Dendritic cell treated with granulocyte-macrophage colony-stimulating factor and Interleukin-4, amounts not matched to agents 40 ng/mL and 50 ng/mL, for 4 days (primary cell): Measurements from ENCODE around the gene ZBTB16.
A peak's percentile ranks its signal among the peaks of the same experiment; 100 is the strongest.

Source experiments
- H3K27ac Mint-ChIP-seq: one replicate; pipeline ENCODE4 v1.8.0; 2022; ENCODE audit warnings: mild to moderate bottlenecking, mixed read lengths
- H3K27me3 Mint-ChIP-seq: one replicate; pipeline ENCODE4 v1.8.0; 2022; ENCODE audit warnings: mild to moderate bottlenecking, mixed read lengths
- H3K36me3 Mint-ChIP-seq: one replicate; pipeline ENCODE4 v1.8.0; 2022; ENCODE audit warnings: low read depth, mixed read lengths
- H3K4me1 Mint-ChIP-seq: one replicate; pipeline ENCODE4 v1.8.0; 2022; ENCODE audit warnings: low read depth, mixed read lengths
- H3K4me3 Mint-ChIP-seq: one replicate; pipeline ENCODE4 v1.8.0; 2022; ENCODE audit warnings: mild to moderate bottlenecking, moderate library complexity, mixed read lengths
- H3K9me3 Mint-ChIP-seq: one replicate; pipeline ENCODE4 v1.8.0; 2022; ENCODE audit warnings: mixed read lengths
- intact Hi-C: fragments of 100-400 bp; cut with micrococcal nuclease; formaldehyde crosslinking; loops from one replicate; pipeline ENCODE4 v1.15.0; 2022

The ZBTB16 gene

GRCh38 chr11:114254571-114255146, 195.1 kb downstream of the ZBTB16 start:
- H3K27me3 Mint-ChIP-seq, result peaks cover 1% of the 10 kb centered on the region
- intact Hi-C loops, result loop anchor here (5.0 kb wide), 1 partner anchor 97 kb away; no protein-coding TSS in a partner anchor
- no peaks in the 10 kb centered on the region for H3K36me3 Mint-ChIP-seq

GRCh38 chr11:114255289-114255688, 195.8 kb downstream of the ZBTB16 start:
- H3K27ac Mint-ChIP-seq, result no peak overlapping the region
- intact Hi-C loops, result loop anchor here (5.0 kb wide), 1 partner anchor 98 kb away; no protein-coding TSS in a partner anchor
- H3K27me3 Mint-ChIP-seq, result peaks cover 4% of the 10 kb centered on the region
- H3K4me3 Mint-ChIP-seq, result no peak overlapping the region
- H3K4me1 Mint-ChIP-seq, result peaks cover 16% of the 10 kb centered on the region
- H3K9me3 Mint-ChIP-seq, result no peaks in the 10 kb centered on the region
- no peaks in the 10 kb centered on the region for H3K36me3 Mint-ChIP-seq

More at GRCh38 chr11:114254571-114255146, 195.1 kb downstream of the ZBTB16 start:
- no peak overlapping the region for H3K4me3 Mint-ChIP-seq
- no peak overlapping the region for H3K27ac Mint-ChIP-seq
- no peaks in the 10 kb centered on the region for H3K9me3 Mint-ChIP-seq
- H3K4me1 Mint-ChIP-seq, result peaks cover 10% of the 10 kb centered on the region

DNA sequence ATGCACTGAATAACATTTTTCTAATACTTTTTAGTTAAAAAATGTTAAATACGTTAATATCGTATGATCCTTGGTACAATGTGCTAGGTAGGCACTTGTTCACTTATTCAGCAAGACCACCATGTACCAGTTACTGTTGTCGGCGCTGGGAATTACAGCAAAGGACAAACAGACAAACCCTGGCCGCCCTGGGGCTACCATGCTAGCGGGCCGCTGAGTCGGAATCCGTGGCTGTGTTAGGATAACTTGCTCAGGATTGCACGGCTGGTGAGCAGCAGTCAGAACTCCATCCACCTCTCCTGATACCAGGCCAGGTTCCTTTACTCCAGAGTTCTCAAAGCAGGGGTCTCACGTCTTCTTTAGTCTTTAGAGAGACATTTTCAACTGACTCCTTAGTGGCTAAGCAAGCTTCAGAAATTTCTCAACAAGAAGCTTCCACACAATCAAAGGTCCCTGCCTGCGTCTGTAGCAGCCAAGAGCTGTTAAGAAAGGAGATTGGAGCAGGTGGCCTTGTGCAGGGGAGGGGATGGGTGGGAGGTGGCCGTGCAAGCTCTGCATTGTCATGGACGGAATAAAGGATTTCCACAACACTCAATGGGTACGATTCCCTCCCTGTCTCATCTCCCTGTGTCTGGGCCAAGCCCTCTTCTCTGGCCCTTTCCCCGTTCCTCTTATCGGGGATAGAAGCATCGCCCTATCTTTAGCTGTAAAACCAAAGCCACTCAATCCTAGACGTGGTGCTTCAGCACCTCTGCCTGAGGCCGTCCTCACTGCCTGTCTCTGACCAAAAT, 196.9 kb downstream of the ZBTB16 start:
- Mint-ChIP-seq H3K27me3 (peaks cover 4% of the 10 kb centered on the region), H3K36me3 (no peaks in the 10 kb centered on the region), H3K9me3 (no peaks in the 10 kb centered on the region), H3K4me1 (peaks cover 18% of the 10 kb centered on the region), H3K4me3 (no peak overlapping the region), H3K27ac (no peak overlapping the region)
- intact Hi-C loops, result loop anchor here (5.0 kb wide), 1 partner anchor 99 kb away; no protein-coding TSS in a partner anchor

GRCh38 chr11:114256967-114257286, 197.4 kb downstream of the ZBTB16 start:
- H3K4me1 Mint-ChIP-seq, result peaks cover 18% of the 10 kb centered on the region
- no peak overlapping the region for H3K4me3 Mint-ChIP-seq
- no peaks in the 10 kb centered on the region for H3K9me3 Mint-ChIP-seq
- intact Hi-C loops, result loop anchor here (5.0 kb wide), 1 partner anchor 100 kb away; no protein-coding TSS in a partner anchor
- no peaks in the 10 kb centered on the region for H3K36me3 Mint-ChIP-seq
- peaks cover 4% of the 10 kb centered on the region for H3K27me3 Mint-ChIP-seq
- H3K27ac Mint-ChIP-seq, result no peak overlapping the region

- Mint-ChIP-seq H3K27me3 (peaks cover 4% of the 10 kb centered on the region), H3K36me3 (no peaks in the 10 kb centered on the region), H3K27ac (no peak overlapping the region), H3K9me3 (no peaks in the 10 kb centered on the region), H3K4me1 (peaks cover 18% of the 10 kb centered on the region), H3K4me3 (no peak overlapping the region)
- intact Hi-C loops, result loop anchor here (5.0 kb wide), 1 partner anchor 101 kb away; no protein-coding TSS in a partner anchor
These were observed 198.4 kb downstream of the ZBTB16 start for GRCh38 chr11:114257621-114258558.

DNA sequence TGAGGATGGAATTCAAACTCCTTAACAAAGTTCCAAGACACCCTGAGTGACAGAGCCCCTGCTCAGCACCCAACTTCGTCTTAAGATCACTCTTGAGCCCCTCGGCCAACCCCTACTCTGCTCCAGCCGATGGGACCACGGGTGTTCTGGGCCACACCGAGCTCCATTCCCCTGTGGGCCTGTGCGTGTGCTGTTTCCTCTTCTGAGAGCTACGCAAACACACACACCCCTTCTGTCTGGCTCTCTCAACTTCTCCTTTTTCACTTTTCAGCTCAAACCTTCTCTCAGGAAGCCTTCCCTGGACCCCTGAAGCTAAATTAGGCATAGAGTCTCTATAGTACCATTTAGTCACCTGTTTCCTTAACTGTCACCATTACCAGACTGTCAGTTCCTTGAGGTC, 199.2 kb downstream of the ZBTB16 start:
- H3K36me3 Mint-ChIP-seq, result no peaks in the 10 kb centered on the region
- H3K27ac Mint-ChIP-seq, result peak overlapping the region; percentile 6
- no peak overlapping the region for H3K4me3 Mint-ChIP-seq
- peaks cover 18% of the 10 kb centered on the region for H3K4me1 Mint-ChIP-seq
- intact Hi-C loops, result loop anchor here (5.0 kb wide), 1 partner anchor 101 kb away; no protein-coding TSS in a partner anchor
- no peaks in the 10 kb centered on the region for H3K9me3 Mint-ChIP-seq
- peaks cover 4% of the 10 kb centered on the region for H3K27me3 Mint-ChIP-seq

- Mint-ChIP-seq H3K36me3 (no peaks in the 10 kb centered on the region), H3K4me1 (peaks cover 18% of the 10 kb centered on the region), H3K9me3 (no peaks in the 10 kb centered on the region), H3K4me3 (no peak overlapping the region), H3K27me3 (peaks cover 4% of the 10 kb centered on the region), H3K27ac (peak overlapping the region; percentile 6)
- intact Hi-C loops, result loop anchor here (5.0 kb wide), 1 partner anchor 102 kb away; no protein-coding TSS in a partner anchor
These were observed 199.6 kb downstream of the ZBTB16 start for GRCh38 chr11:114259124-114259526.

GRCh38 chr11:114259551-114259983, 200.1 kb downstream of the ZBTB16 start:
- no peak overlapping the region for H3K4me3 Mint-ChIP-seq
- H3K9me3 Mint-ChIP-seq, result no peaks in the 10 kb centered on the region
- H3K4me1 Mint-ChIP-seq, result peaks cover 18% of the 10 kb centered on the region
- no peaks in the 10 kb centered on the region for H3K36me3 Mint-ChIP-seq
- intact Hi-C loops, result loop anchor here (5.0 kb wide), 1 partner anchor 102 kb away; no protein-coding TSS in a partner anchor
- peaks cover 4% of the 10 kb centered on the region for H3K27me3 Mint-ChIP-seq
- no peak overlapping the region for H3K27ac Mint-ChIP-seq

- intact Hi-C loops, result loop anchor here (1.0 kb wide), 1 partner anchor 224 kb away; no protein-coding TSS in a partner anchor
- no peaks in the 10 kb centered on the region for H3K36me3 Mint-ChIP-seq
- no peak overlapping the region for H3K27ac Mint-ChIP-seq
- no peak overlapping the region for H3K4me3 Mint-ChIP-seq
- H3K4me1 Mint-ChIP-seq, result peaks cover 18% of the 10 kb centered on the region
- H3K9me3 Mint-ChIP-seq, result no peaks in the 10 kb centered on the region
- H3K27me3 Mint-ChIP-seq, result peaks cover 4% of the 10 kb centered on the region
These were observed 200.6 kb downstream of the ZBTB16 start for GRCh38 chr11:114260077-114260476.

DNA sequence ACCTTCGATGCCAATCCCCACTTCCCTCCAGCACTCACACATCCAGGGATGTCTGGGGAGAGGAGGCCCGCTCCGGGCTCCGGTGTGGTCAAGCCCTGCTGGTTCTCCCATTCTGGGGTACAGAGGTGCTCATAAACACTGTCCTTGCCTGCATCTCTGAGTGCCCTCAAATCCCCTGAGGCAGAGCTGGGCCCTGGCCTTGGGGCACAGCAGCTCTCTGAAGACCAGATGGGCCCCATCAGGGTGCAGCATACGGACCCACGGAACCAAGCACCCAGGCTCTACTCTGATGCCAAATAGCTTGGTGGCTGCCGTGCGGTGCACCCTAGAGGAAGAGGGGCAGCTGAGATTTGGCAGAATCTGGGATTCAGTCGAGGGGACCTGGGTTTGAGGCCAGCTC, 201.0 kb downstream of the ZBTB16 start:
- intact Hi-C loops, result loop anchor here (1.0 kb wide), 1 partner anchor 224 kb away; no protein-coding TSS in a partner anchor
- Mint-ChIP-seq H3K27ac (no peak overlapping the region), H3K4me3 (no peak overlapping the region)

GRCh38 chr11:114261791-114262190, 202.3 kb downstream of the ZBTB16 start:
- intact Hi-C loops, result loop anchor here (1.0 to 2.0 kb wide), 3 partner anchors 267 to 455 kb away; no protein-coding TSS in a partner anchor
- peaks cover 4% of the 10 kb centered on the region for H3K27me3 Mint-ChIP-seq
- H3K9me3 Mint-ChIP-seq, result no peaks in the 10 kb centered on the region
- peaks cover 18% of the 10 kb centered on the region for H3K4me1 Mint-ChIP-seq
- H3K36me3 Mint-ChIP-seq, result no peaks in the 10 kb centered on the region
- H3K27ac Mint-ChIP-seq, result no peak overlapping the region
- no peak overlapping the region for H3K4me3 Mint-ChIP-seq

More for the DNA sequence above, 201.0 kb downstream of the ZBTB16 start:
- Mint-ChIP-seq H3K4me1 (peaks cover 18% of the 10 kb centered on the region), H3K9me3 (no peaks in the 10 kb centered on the region), H3K27me3 (peaks cover 4% of the 10 kb centered on the region), H3K36me3 (no peaks in the 10 kb centered on the region)

GRCh38 chr11:114262681-114263512, 203.4 kb downstream of the ZBTB16 start:
- Mint-ChIP-seq H3K4me1 (peaks cover 18% of the 10 kb centered on the region), H3K27me3 (peaks cover 4% of the 10 kb centered on the region), H3K9me3 (no peaks in the 10 kb centered on the region), H3K36me3 (no peaks in the 10 kb centered on the region), H3K27ac (no peak overlapping the region), H3K4me3 (no peak overlapping the region)
- intact Hi-C loops, result loop anchor here (2.0 kb wide), 1 partner anchor 456 kb away; no protein-coding TSS in a partner anchor
